ENCODE measurements around the gene CLMN.

Gene CLMN

DNA sequence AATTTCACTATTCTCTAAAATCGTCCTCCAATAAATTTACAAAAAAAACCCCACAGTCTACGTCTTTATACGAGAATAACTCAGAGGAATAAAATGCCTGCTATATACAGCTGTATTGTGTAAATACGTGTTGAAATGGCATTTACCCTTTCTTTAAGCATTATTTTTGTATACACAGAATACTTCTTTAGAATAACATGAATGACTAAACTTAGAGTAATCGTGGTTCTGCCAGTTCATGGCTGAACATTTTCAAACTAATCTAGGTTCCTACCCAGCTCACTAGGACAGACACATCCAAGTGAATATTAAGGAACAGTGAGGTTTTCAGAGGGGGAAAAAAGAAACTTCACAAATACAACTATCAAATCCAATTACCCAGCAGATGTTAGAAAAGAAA, 186.9 kb downstream of the CLMN start:
- DNase-seq (ENCODE audit: low read depth), result no peak
- no peak for TF ChIP-seq CTCF (IDR thresholded peaks at IDR 0.05; ENCODE audit: insufficient read depth, low read depth, low read length, missing control alignments)
- H3K4me3 ChIP-seq (ENCODE audit: low read depth, low read length), result no peak overlapping the region
